Measurements from ENCODE around the gene SPATS2L.

Gene SPATS2L

DNA sequence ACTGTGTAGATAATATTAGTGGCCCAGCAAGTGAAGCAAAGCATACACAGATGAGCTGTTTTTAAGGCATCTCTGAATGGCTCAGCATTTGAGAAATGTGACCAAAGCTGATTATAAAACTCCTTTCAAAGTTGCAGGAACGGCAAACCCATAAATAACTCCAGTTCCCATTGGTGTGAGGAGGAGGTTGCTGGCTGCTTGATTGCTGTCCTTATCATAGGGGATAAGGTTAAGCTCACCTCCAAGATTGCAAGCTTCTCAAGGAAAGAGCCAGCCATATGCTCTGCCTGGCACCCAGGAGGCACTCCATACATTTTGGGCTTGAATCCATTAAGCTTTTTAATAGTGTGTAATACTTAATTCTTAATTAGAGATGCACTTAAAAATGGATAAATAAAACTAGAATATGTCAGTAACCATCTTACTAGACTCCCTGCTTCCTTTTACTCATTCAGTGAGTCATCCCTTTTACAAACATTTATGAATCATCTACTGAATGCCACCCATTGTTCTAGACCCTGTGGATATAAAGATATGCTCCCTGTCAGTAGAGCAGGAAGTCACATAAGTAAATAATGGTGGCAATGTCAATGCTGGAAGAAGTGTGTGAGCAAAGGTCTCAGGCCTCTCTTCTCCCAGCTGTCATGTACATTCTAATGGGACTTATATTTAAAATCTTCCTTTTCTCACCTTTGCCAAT, 99.3 kb downstream of the SPATS2L start (continued):
- TF ChIP-seq SETDB1 (IDR thresholded peaks at IDR 0.05; ENCODE audit: insufficient read length, low read length) (no peak), ZSCAN23 (tag by site-specific recombination; IDR thresholded peaks at IDR 0.05) (no peak), SP7 (tag by site-specific recombination; IDR thresholded peaks at IDR 0.05) (peak; percentile 80; the same call in 1 of the 2 replicates), ZNF670 (tag by site-specific recombination; IDR thresholded peaks at IDR 0.05; ENCODE audit: low read depth) (no peak), ZNF174 (tag by site-specific recombination; IDR thresholded peaks at IDR 0.05) (no peak), ZNF24 (tag by site-specific recombination; IDR thresholded peaks at IDR 0.05) (0 out of 2 replicates have a peak, but pooled peaks have one; percentile 26), ZNF596 (tag by site-specific recombination; IDR thresholded peaks at IDR 0.05) (no peak), GLIS1 (tag by site-specific recombination; IDR thresholded peaks at IDR 0.05) (peak; percentile 11; the same call in 1 of the 2 replicates), KLF9 (tag by site-specific recombination; IDR thresholded peaks at IDR 0.05; ENCODE audit: low read depth) (no peak), ZBTB20 (tag by site-specific recombination; IDR thresholded peaks at IDR 0.05) (no peak), ZNF654 (tag by site-specific recombination; IDR thresholded peaks at IDR 0.05; ENCODE audit: low read depth) (no peak), HOXC10 (CRISPR knock-in tag; IDR thresholded peaks at IDR 0.05) (no peak), ZNF302 (tag by site-specific recombination; IDR thresholded peaks at IDR 0.05; ENCODE audit: low read depth) (no peak), ZNF549 (tag by site-specific recombination; IDR thresholded peaks at IDR 0.05) (no peak), ZEB2 (tag by site-specific recombination; IDR thresholded peaks at IDR 0.05) (peak; percentile 74), FEZF1 (tag by site-specific recombination; IDR thresholded peaks at IDR 0.05) (no peak), ZNF366 (tag by site-specific recombination; conservative IDR thresholded peaks at IDR 0.05) (peak; percentile 49), KLF16 (tag by site-specific recombination; IDR thresholded peaks at IDR 0.05) (no peak), ZSCAN16 (tag by site-specific recombination; IDR thresholded peaks at IDR 0.05) (no peak), IKZF3 (tag by site-specific recombination; IDR thresholded peaks at IDR 0.05) (0 out of 2 replicates have a peak, but pooled peaks have one; percentile 54), ZNF514 (tag by site-specific recombination; IDR thresholded peaks at IDR 0.05) (no peak), ZXDB (tag by site-specific recombination; IDR thresholded peaks at IDR 0.05) (peak; percentile 41; the same call in 1 of the 2 replicates)
- TF ChIP-seq, protein P1, sequence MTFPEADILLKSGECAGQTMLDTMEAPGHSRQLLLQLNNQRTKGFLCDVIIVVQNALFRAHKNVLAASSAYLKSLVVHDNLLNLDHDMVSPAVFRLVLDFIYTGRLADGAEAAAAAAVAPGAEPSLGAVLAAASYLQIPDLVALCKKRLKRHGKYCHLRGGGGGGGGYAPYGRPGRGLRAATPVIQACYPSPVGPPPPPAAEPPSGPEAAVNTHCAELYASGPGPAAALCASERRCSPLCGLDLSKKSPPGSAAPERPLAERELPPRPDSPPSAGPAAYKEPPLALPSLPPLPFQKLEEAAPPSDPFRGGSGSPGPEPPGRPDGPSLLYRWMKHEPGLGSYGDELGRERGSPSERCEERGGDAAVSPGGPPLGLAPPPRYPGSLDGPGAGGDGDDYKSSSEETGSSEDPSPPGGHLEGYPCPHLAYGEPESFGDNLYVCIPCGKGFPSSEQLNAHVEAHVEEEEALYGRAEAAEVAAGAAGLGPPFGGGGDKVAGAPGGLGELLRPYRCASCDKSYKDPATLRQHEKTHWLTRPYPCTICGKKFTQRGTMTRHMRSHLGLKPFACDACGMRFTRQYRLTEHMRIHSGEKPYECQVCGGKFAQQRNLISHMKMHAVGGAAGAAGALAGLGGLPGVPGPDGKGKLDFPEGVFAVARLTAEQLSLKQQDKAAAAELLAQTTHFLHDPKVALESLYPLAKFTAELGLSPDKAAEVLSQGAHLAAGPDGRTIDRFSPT (tag by site-specific recombination; IDR thresholded peaks at IDR 0.05): peak; percentile 61; the same call in 1 of the 2 replicates
- TF ChIP-seq, protein P2, sequence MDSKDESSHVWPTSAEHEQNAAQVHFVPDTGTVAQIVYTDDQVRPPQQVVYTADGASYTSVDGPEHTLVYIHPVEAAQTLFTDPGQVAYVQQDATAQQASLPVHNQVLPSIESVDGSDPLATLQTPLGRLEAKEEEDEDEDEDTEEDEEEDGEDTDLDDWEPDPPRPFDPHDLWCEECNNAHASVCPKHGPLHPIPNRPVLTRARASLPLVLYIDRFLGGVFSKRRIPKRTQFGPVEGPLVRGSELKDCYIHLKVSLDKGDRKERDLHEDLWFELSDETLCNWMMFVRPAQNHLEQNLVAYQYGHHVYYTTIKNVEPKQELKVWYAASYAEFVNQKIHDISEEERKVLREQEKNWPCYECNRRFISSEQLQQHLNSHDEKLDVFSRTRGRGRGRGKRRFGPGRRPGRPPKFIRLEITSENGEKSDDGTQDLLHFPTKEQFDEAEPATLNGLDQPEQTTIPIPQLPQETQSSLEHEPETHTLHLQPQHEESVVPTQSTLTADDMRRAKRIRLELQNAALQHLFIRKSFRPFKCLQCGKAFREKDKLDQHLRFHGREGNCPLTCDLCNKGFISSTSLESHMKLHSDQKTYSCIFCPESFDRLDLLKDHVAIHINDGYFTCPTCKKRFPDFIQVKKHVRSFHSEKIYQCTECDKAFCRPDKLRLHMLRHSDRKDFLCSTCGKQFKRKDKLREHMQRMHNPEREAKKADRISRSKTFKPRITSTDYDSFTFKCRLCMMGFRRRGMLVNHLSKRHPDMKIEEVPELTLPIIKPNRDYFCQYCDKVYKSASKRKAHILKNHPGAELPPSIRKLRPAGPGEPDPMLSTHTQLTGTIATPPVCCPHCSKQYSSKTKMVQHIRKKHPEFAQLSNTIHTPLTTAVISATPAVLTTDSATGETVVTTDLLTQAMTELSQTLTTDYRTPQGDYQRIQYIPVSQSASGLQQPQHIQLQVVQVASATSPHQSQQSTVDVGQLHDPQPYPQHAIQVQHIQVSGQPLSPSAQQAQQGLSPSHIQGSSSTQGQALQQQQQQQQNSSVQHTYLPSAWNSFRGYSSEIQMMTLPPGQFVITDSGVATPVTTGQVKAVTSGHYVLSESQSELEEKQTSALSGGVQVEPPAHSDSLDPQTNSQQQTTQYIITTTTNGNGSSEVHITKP (tag by site-specific recombination; IDR thresholded peaks at IDR 0.05): peak; percentile 54
- TF ChIP-seq, protein P3, sequence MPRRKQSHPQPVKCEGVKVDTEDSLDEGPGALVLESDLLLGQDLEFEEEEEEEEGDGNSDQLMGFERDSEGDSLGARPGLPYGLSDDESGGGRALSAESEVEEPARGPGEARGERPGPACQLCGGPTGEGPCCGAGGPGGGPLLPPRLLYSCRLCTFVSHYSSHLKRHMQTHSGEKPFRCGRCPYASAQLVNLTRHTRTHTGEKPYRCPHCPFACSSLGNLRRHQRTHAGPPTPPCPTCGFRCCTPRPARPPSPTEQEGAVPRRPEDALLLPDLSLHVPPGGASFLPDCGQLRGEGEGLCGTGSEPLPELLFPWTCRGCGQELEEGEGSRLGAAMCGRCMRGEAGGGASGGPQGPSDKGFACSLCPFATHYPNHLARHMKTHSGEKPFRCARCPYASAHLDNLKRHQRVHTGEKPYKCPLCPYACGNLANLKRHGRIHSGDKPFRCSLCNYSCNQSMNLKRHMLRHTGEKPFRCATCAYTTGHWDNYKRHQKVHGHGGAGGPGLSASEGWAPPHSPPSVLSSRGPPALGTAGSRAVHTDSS (tag by site-specific recombination; IDR thresholded peaks at IDR 0.05): no peak
- TF ChIP-seq, protein P4, sequence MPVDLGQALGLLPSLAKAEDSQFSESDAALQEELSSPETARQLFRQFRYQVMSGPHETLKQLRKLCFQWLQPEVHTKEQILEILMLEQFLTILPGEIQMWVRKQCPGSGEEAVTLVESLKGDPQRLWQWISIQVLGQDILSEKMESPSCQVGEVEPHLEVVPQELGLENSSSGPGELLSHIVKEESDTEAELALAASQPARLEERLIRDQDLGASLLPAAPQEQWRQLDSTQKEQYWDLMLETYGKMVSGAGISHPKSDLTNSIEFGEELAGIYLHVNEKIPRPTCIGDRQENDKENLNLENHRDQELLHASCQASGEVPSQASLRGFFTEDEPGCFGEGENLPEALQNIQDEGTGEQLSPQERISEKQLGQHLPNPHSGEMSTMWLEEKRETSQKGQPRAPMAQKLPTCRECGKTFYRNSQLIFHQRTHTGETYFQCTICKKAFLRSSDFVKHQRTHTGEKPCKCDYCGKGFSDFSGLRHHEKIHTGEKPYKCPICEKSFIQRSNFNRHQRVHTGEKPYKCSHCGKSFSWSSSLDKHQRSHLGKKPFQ (tag by site-specific recombination; IDR thresholded peaks at IDR 0.05): 0 out of 2 replicates have a peak, but pooled peaks have one; percentile 31
- TF ChIP-seq, protein P5, sequence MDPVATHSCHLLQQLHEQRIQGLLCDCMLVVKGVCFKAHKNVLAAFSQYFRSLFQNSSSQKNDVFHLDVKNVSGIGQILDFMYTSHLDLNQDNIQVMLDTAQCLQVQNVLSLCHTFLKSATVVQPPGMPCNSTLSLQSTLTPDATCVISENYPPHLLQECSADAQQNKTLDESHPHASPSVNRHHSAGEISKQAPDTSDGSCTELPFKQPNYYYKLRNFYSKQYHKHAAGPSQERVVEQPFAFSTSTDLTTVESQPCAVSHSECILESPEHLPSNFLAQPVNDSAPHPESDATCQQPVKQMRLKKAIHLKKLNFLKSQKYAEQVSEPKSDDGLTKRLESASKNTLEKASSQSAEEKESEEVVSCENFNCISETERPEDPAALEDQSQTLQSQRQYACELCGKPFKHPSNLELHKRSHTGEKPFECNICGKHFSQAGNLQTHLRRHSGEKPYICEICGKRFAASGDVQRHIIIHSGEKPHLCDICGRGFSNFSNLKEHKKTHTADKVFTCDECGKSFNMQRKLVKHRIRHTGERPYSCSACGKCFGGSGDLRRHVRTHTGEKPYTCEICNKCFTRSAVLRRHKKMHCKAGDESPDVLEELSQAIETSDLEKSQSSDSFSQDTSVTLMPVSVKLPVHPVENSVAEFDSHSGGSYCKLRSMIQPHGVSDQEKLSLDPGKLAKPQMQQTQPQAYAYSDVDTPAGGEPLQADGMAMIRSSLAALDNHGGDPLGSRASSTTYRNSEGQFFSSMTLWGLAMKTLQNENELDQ (tag by site-specific recombination; IDR thresholded peaks at IDR 0.05; ENCODE audit: low read depth): no peak

All from HEK293 (cell line).